Ishikawa (cell line): Measurements from ENCODE around the gene RTKN2.

ENCODE experiments used
- CEBPB ChIP-seq: IDR thresholded peaks from 2 replicates; pipeline ENCODE4 v1.6.1; 2012
- CREB1 ChIP-seq: IDR thresholded peaks from 2 replicates; pipeline ENCODE4 v1.6.1; 2012; ENCODE audit warnings: low read depth
- EGR1 ChIP-seq: IDR thresholded peaks from 2 replicates; pipeline ENCODE4 v1.6.1; 2012
- EP300 ChIP-seq: IDR thresholded peaks from 2 replicates; pipeline ENCODE4 v1.6.1; 2012; ENCODE audit warnings: borderline replicate concordance
- FOXM1 ChIP-seq: IDR thresholded peaks from 2 replicates; pipeline ENCODE4 v1.6.1; 2012; ENCODE audit warnings: low read depth, borderline replicate concordance
- MAX ChIP-seq: IDR thresholded peaks from 2 replicates; pipeline ENCODE4 v1.6.1; 2012
- NFIC ChIP-seq: IDR thresholded peaks from 2 replicates; pipeline ENCODE4 v1.6.1; 2012
- RAD21 ChIP-seq: IDR thresholded peaks from 2 replicates; pipeline ENCODE4 v1.6.1; 2012; ENCODE audit warnings: low read depth
- TAF1 ChIP-seq: IDR thresholded peaks from 2 replicates; pipeline ENCODE4 v1.6.1; 2012; ENCODE audit warnings: low read depth, mild to moderate bottlenecking
- TCF12 ChIP-seq: IDR thresholded peaks from 2 replicates; pipeline ENCODE4 v1.6.1; 2012; ENCODE audit warnings: low read depth
- TEAD4 ChIP-seq: IDR thresholded peaks from 2 replicates; pipeline ENCODE4 v1.6.1; 2012
- USF1 ChIP-seq: IDR thresholded peaks from 2 replicates; pipeline ENCODE4 v1.6.1; 2012
- YY1 ChIP-seq: IDR thresholded peaks from 2 replicates; pipeline ENCODE4 v1.6.1; 2012; ENCODE audit warnings: low read depth
- ZBTB7A ChIP-seq: IDR thresholded peaks from 2 replicates; pipeline ENCODE4 v1.6.1; 2012; ENCODE audit warnings: low read depth
- TF ChIP-seq, protein P1 (sequence below): IDR thresholded peaks from 2 replicates; pipeline ENCODE4 v1.6.1; 2012; ENCODE audit warnings: low read depth, mild to moderate bottlenecking

RTKN2 gene

DNA sequence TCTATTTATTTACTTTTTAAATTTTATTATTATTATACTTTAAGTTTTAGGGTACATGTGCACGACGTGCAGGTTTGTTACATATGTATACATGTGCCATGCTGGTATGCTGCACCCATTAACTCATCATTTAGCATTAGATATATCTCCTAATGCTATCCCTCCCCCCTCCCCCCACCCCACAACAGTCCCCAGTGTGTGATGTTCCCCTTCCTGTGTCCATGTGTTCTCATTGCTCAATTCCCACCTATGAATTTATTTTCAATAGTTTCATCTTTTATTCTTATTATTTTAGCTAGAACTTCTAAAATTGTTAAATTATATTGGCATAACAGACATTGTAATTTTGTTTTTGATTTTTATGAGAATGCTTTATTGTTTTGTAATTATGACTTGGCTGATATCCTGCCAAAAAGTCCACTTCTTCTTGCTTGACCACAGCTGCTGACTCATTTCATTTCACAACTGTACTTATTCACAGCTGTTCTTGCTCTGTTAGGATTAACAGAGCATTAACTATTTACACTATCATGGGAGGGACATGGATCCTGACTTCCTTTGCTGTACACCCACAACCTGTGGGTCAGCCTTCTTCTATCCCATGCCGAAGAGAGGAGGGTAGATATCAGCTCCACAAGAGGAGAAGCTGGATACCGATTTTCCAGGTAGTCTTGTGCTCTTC, 25.5 kb downstream of the RTKN2 start:
- peak; percentile 30; the same call in 1 of the 2 replicates for TF ChIP-seq EP300
- peak; percentile 71; the same call in 1 of the 2 replicates for TF ChIP-seq TCF12
- TF ChIP-seq NFIC: peak; percentile 74
- peak; percentile 83 for TF ChIP-seq CEBPB

DNA sequence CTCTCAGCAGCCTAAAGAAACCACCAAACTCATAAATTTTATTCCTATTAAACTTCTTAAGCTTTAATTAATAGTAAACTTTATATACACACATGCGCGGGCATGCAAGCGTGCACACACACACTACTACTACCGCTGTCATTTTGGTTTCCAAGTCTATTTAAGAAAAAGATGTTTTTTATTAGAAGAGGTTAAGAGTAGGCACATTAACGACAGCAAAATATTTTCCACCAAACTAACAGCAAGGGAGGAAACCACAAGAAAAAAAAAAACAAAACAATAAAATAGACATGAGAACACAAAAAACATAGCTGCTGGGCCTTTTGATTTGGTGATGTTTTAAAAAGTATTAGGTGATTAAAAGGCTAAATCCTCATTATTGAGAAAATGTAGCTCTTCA, 28.6 kb downstream of the RTKN2 start:
- no peak for TF ChIP-seq TEAD4
- no peak for TF ChIP-seq RAD21
- TF ChIP-seq YY1: no peak
- TF ChIP-seq CEBPB: no peak
- TF ChIP-seq ZBTB7A: no peak
- TF ChIP-seq TCF12: no peak

- no peak for TF ChIP-seq EP300
- TF ChIP-seq CEBPB: no peak
- no peak for TF ChIP-seq NFIC
- TF ChIP-seq USF1: no peak
- no peak for TF ChIP-seq TCF12
- TF ChIP-seq TAF1: no peak
- TF ChIP-seq MAX: no peak
- no peak for TF ChIP-seq FOXM1
These were observed 29.8 kb downstream of the RTKN2 start for GRCh38 chr10:62238880-62239279.

DNA sequence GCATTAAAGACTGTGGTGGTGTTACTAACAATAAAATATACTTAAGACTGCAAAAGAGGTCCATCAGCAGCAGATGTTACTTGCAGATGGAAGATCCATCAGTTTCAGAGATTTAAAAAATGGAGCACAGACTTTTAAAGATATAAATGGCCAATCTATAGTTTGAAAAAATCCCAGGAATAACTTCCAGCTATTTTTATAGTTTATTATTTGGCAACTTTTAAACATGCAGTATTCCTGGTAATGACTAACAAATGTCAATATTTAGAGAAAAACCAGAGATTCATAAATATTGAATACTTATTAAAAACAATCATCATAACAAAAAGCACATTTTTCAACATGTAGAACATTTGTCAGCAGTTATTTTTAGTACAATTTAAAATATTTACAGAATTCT, 30.7 kb downstream of the RTKN2 start:
- TF ChIP-seq ZBTB7A (no peak), NFIC (no peak), USF1 (no peak), CREB1 (no peak), RAD21 (no peak), TCF12 (no peak), EP300 (no peak), TAF1 (no peak), TEAD4 (no peak), EGR1 (no peak), FOXM1 (no peak), YY1 (no peak)
- TF ChIP-seq, protein P1, sequence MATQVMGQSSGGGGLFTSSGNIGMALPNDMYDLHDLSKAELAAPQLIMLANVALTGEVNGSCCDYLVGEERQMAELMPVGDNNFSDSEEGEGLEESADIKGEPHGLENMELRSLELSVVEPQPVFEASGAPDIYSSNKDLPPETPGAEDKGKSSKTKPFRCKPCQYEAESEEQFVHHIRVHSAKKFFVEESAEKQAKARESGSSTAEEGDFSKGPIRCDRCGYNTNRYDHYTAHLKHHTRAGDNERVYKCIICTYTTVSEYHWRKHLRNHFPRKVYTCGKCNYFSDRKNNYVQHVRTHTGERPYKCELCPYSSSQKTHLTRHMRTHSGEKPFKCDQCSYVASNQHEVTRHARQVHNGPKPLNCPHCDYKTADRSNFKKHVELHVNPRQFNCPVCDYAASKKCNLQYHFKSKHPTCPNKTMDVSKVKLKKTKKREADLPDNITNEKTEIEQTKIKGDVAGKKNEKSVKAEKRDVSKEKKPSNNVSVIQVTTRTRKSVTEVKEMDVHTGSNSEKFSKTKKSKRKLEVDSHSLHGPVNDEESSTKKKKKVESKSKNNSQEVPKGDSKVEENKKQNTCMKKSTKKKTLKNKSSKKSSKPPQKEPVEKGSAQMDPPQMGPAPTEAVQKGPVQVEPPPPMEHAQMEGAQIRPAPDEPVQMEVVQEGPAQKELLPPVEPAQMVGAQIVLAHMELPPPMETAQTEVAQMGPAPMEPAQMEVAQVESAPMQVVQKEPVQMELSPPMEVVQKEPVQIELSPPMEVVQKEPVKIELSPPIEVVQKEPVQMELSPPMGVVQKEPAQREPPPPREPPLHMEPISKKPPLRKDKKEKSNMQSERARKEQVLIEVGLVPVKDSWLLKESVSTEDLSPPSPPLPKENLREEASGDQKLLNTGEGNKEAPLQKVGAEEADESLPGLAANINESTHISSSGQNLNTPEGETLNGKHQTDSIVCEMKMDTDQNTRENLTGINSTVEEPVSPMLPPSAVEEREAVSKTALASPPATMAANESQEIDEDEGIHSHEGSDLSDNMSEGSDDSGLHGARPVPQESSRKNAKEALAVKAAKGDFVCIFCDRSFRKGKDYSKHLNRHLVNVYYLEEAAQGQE: no peak

- no peak for TF ChIP-seq TEAD4
- no peak for TF ChIP-seq FOXM1
- no peak for TF ChIP-seq RAD21
- no peak for TF ChIP-seq TCF12
These were observed 31.1 kb downstream of the RTKN2 start for GRCh38 chr10:62237506-62237905.

GRCh38 chr10:62234077-62234605, 34.5 kb downstream of the RTKN2 start:
- TF ChIP-seq YY1 (no peak), FOXM1 (no peak), NFIC (no peak), TEAD4 (no peak), EGR1 (no peak), RAD21 (no peak), ZBTB7A (no peak), USF1 (no peak), CEBPB (no peak), EP300 (no peak), TAF1 (no peak)

DNA sequence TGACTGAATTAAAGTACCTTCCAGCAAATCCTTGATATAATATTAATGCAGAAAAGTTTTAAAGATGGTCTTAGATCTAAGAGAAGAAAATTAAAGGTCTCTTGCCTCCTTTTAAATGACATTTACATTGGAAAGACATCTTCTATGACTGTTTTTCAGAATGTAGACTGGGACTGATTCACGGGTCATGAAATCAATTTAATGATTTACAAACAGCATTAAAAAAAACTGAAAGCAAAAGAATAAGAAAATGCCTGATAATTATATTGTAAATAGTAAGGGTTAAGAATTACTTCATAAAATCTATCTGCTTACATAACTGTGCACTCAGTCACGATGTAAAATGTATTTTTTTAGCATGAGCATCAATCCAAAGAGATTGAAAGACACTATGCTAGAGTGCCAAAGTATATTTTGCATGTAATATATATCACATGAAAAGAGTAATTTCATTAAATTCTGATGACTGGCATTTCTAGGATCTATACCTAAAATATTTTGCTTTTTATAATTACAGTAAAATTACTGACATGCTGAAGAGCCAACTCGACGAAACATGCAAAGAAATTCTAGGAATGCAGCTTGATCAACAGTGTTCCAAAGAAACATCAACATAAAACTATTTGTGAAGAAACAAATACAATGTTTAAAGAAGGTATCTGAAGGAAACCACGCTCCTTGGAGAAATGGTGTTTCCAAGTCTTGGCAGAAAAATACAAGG, 35.1 kb downstream of the RTKN2 start:
- no peak for TF ChIP-seq RAD21
- no peak for TF ChIP-seq YY1
- no peak for TF ChIP-seq EGR1
- no peak for TF ChIP-seq ZBTB7A
- TF ChIP-seq TAF1: no peak
- no peak for TF ChIP-seq EP300
- no peak for TF ChIP-seq FOXM1
- no peak for TF ChIP-seq USF1
- TF ChIP-seq TEAD4: no peak
- no peak for TF ChIP-seq CREB1
